ENCODE measurements around the gene SHOC2.
"Not testable (repeated sequence)": the region's sequence is repeated elsewhere in the genome, so short reads cannot be mapped to it uniquely, and the experiment has no call there.

Gene SHOC2

DNA sequence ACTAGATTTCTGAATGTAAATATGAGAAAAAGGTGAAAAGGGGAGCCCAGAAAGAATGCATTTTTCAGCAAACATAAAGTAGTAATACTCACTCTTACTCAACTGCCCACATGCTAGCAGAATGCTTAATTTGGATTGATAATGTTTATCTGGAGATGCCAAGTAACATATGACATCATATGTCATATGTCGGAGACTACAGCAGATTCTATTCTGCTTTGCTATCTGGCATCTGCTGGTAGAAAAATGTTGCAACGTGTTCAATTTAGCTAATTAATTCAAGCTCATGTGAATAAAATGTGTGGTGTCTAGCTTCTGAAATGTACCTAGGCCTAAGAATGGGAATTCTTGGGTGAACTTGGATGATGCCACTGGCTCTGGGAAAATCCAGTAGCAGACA, 5.0 kb upstream of the SHOC2 start:
- Histone ChIP-seq H2AK5ac (ENCODE audit: low read length, severe bottlenecking) (no peak overlapping the region), H2BK12ac (ENCODE audit: low read length in 2 of 2) (no peak overlapping the region), H3K4me1 (ENCODE audit: control insufficient read depth, insufficient read depth, low read depth, low read length) (peaks cover 6% of the 10 kb centered on the region), H3K23ac (ENCODE audit: low read length in 2 of 2) (no peak overlapping the region), H3K36me3 (ENCODE audit: control insufficient read depth in 1 of 2, insufficient read depth in 2 of 2, low read depth in 1 of 2, low read length in 2 of 2) (peaks cover 0 to 2% of the 10 kb centered on the region in 2 experiments), H3K4me3 (ENCODE audit: insufficient read depth in 1 of 2, low read depth in 1 of 2, low read length in 2 of 2) (no peak overlapping the region), H3K9me3 (ENCODE audit: control insufficient read depth, low read length) (no peaks in the 10 kb centered on the region), H2BK15ac (ENCODE audit: low read depth, poor library complexity, severe bottlenecking) (no peak overlapping the region), H3K4ac (ENCODE audit: low read depth in 1 of 2, low read length in 2 of 2) (no peak overlapping the region), H3K79me1 (replicated peaks; ENCODE audit: low read length, poor library complexity, severe bottlenecking) (peaks cover 7% of the 10 kb centered on the region), H3K27ac (ENCODE audit: low read length, poor library complexity, severe bottlenecking) (no peak overlapping the region), H2AFZ (ENCODE audit: low read depth, low read length) (no peak overlapping the region), H3K14ac (ENCODE audit: low read length in 2 of 2) (no peak overlapping the region), H3K18ac (ENCODE audit: low read depth in 1 of 2, low read length in 2 of 2) (no peak overlapping the region), H3K27me3 (ENCODE audit: control insufficient read depth in 1 of 2, insufficient read depth in 1 of 2, low read length in 2 of 2) (no peaks in the 10 kb centered on the region), H4K91ac (ENCODE audit: low read length) (no peak overlapping the region), H2BK120ac (ENCODE audit: low read depth, low read length) (no peak overlapping the region), H3K4me2 (ENCODE audit: low read length, poor library complexity, severe bottlenecking) (no peak overlapping the region), H4K8ac (ENCODE audit: low read length) (no peak overlapping the region), H2BK5ac (ENCODE audit: low read depth, low read length, poor library complexity, severe bottlenecking) (no peak overlapping the region), H3K9ac (ENCODE audit: low read length) (no peak overlapping the region)
- DNase-seq = no peak
- WGBS = 100% methylated on average over 2 of the region's 2 CpGs

GRCh38 chr10:110915035-110915434, 4.4 kb upstream of the SHOC2 start:
- no peak overlapping the region for H4K8ac ChIP-seq (ENCODE audit: low read length)
- no peak overlapping the region for H3K4ac ChIP-seq (ENCODE audit: low read depth in 1 of 2, low read length in 2 of 2)
- no peak overlapping the region for H2AK5ac ChIP-seq (ENCODE audit: low read length, severe bottlenecking)
- H3K36me3 ChIP-seq (ENCODE audit: control insufficient read depth in 1 of 2, insufficient read depth in 2 of 2, low read depth in 1 of 2, low read length in 2 of 2) = no peaks in the 10 kb centered on the region
- H3K4me1 ChIP-seq (ENCODE audit: control insufficient read depth, insufficient read depth, low read depth, low read length) = peaks cover 6% of the 10 kb centered on the region
- DNase-seq = no peak
- no peak overlapping the region for H3K27ac ChIP-seq (ENCODE audit: low read length, poor library complexity, severe bottlenecking)
- no peak overlapping the region for H2BK15ac ChIP-seq (ENCODE audit: low read depth, poor library complexity, severe bottlenecking)
- H3K27me3 ChIP-seq (ENCODE audit: control insufficient read depth in 1 of 2, insufficient read depth in 1 of 2, low read length in 2 of 2) = no peaks in the 10 kb centered on the region
- H4K91ac ChIP-seq (ENCODE audit: low read length) = no peak overlapping the region
- H3K79me1 ChIP-seq (replicated peaks; ENCODE audit: low read length, poor library complexity, severe bottlenecking) = peaks cover 5% of the 10 kb centered on the region
- H2AFZ ChIP-seq (ENCODE audit: low read depth, low read length) = no peak overlapping the region
- no peak overlapping the region for H2BK5ac ChIP-seq (ENCODE audit: low read depth, low read length, poor library complexity, severe bottlenecking)
- WGBS = 97% methylated on average over 5 of the region's 6 CpGs
- H2BK12ac ChIP-seq (ENCODE audit: low read length in 2 of 2) = no peak overlapping the region
- H3K14ac ChIP-seq (ENCODE audit: low read length in 2 of 2) = no peak overlapping the region
- H3K4me2 ChIP-seq (ENCODE audit: low read length, poor library complexity, severe bottlenecking) = peak overlapping the region; percentile 42
- H3K4me3 ChIP-seq (ENCODE audit: insufficient read depth in 1 of 2, low read depth in 1 of 2, low read length in 2 of 2) = no peak overlapping the region
- no peak overlapping the region for H3K23ac ChIP-seq (ENCODE audit: low read length in 2 of 2)
- H3K18ac ChIP-seq (ENCODE audit: low read depth in 1 of 2, low read length in 2 of 2) = no peak overlapping the region
- no peak overlapping the region for H2BK120ac ChIP-seq (ENCODE audit: low read depth, low read length)
- no peaks in the 10 kb centered on the region for H3K9me3 ChIP-seq (ENCODE audit: control insufficient read depth, low read length)
- H3K9ac ChIP-seq (ENCODE audit: low read length) = no peak overlapping the region

DNA sequence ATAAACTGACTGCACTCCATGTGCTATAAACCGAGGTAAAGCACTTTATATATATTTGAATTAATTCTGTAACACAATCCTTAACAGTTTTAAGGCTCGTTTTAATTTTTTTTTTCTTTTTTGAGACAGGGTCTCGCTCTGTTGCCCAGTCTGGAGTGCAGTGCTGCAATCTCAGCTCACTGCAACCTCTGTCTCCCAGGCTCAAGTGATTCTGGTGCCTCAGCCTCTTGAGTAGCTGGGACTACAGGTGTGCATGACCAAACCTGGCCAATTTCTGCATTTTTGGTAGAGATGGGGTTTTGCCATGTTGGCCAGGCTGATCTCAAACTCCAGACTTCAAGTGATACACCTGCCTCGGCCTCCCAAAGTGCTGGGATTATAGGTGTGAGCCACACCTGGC, 3.8 kb upstream of the SHOC2 start:
- H4K91ac ChIP-seq (ENCODE audit: low read length); H3K23ac ChIP-seq (ENCODE audit: low read length in 2 of 2); H3K4me2 ChIP-seq (ENCODE audit: low read length, poor library complexity, severe bottlenecking); H3K4me3 ChIP-seq (ENCODE audit: insufficient read depth in 1 of 2, low read depth in 1 of 2, low read length in 2 of 2); H2BK120ac ChIP-seq (ENCODE audit: low read depth, low read length); H3K4ac ChIP-seq (ENCODE audit: low read depth in 1 of 2, low read length in 2 of 2); H4K8ac ChIP-seq (ENCODE audit: low read length); H3K27me3 ChIP-seq (ENCODE audit: control insufficient read depth in 1 of 2, insufficient read depth in 1 of 2, low read length in 2 of 2); H3K27ac ChIP-seq (ENCODE audit: low read length, poor library complexity, severe bottlenecking); H2BK5ac ChIP-seq (ENCODE audit: low read depth, low read length, poor library complexity, severe bottlenecking); H3K9me3 ChIP-seq (ENCODE audit: control insufficient read depth, low read length); H3K4me1 ChIP-seq (ENCODE audit: control insufficient read depth, insufficient read depth, low read depth, low read length); DNase-seq; H2AK5ac ChIP-seq (ENCODE audit: low read length, severe bottlenecking); H2BK12ac ChIP-seq (ENCODE audit: low read length in 2 of 2); H3K18ac ChIP-seq (ENCODE audit: low read depth in 1 of 2, low read length in 2 of 2); H3K79me1 ChIP-seq (replicated peaks; ENCODE audit: low read length, poor library complexity, severe bottlenecking); H3K36me3 ChIP-seq (ENCODE audit: control insufficient read depth in 1 of 2, insufficient read depth in 2 of 2, low read depth in 1 of 2, low read length in 2 of 2); H2AFZ ChIP-seq (ENCODE audit: low read depth, low read length); H2BK15ac ChIP-seq (ENCODE audit: low read depth, poor library complexity, severe bottlenecking); H3K9ac ChIP-seq (ENCODE audit: low read length); H3K14ac ChIP-seq (ENCODE audit: low read length in 2 of 2): not testable (repeated sequence)
- WGBS = 96% methylated on average over 3 of the region's 4 CpGs

DNA sequence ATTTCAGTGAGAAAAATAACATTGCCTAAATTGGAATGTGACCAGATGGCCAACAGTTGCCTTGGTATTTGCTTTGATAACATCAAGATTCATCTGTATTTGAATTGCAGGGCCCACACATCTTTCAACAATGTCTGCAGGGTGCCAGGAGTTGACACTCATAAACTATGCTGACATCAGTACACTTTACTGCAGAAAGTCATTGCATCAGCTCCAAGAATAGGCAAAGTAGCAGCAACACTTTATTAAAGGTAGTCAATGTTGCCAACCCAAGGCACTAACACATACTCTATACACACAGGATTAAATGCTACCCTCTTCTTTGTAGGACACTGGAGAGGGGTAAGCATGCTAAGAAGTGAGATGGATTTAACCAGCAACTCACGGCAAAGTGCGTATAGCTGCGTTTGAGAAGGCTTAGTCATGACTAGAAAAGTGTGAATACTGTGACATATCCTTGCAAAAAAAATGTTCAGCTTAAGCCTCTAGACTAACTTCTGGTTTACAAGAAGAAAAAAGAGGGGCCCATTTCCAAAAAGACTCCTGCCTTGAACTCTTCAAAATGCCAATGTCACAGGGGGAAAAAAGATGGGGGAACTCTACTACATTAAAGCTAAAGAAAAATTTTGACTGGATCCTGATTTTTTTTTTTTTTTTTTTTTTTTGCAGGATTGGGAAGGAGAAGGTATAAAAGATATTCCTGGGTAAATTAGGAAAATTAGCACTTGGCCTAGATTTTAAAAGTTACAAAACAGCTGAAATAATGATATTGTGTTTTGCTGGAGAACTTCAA, 2.7 kb upstream of the SHOC2 start:
- no peak overlapping the region for H2BK120ac ChIP-seq (ENCODE audit: low read depth, low read length)
- no peak overlapping the region for H4K8ac ChIP-seq (ENCODE audit: low read length)
- peaks cover 6% of the 10 kb centered on the region for H3K4me1 ChIP-seq (ENCODE audit: control insufficient read depth, insufficient read depth, low read depth, low read length)
- H2BK12ac ChIP-seq (ENCODE audit: low read length in 2 of 2) = no peak overlapping the region
- H3K36me3 ChIP-seq (ENCODE audit: control insufficient read depth in 1 of 2, insufficient read depth in 2 of 2, low read depth in 1 of 2, low read length in 2 of 2) = no peaks in the 10 kb centered on the region
- no peak overlapping the region for H3K18ac ChIP-seq (ENCODE audit: low read depth in 1 of 2, low read length in 2 of 2)
- no peak overlapping the region for H2BK15ac ChIP-seq (ENCODE audit: low read depth, poor library complexity, severe bottlenecking)
- WGBS = 55% methylated on average over 3 of the region's 3 CpGs
- H3K79me1 ChIP-seq (replicated peaks; ENCODE audit: low read length, poor library complexity, severe bottlenecking) = peaks cover 2% of the 10 kb centered on the region
- H3K4me3 ChIP-seq (ENCODE audit: insufficient read depth in 1 of 2, low read depth in 1 of 2, low read length in 2 of 2) = no peak overlapping the region
- no peak overlapping the region for H2BK5ac ChIP-seq (ENCODE audit: low read depth, low read length, poor library complexity, severe bottlenecking)
- peak; percentile 64 for DNase-seq
- H2AFZ ChIP-seq (ENCODE audit: low read depth, low read length) = no peak overlapping the region
- H3K27me3 ChIP-seq (ENCODE audit: control insufficient read depth in 1 of 2, insufficient read depth in 1 of 2, low read length in 2 of 2) = no peaks in the 10 kb centered on the region
- H4K91ac ChIP-seq (ENCODE audit: low read length) = no peak overlapping the region
- H3K4me2 ChIP-seq (ENCODE audit: low read length, poor library complexity, severe bottlenecking) = no peak overlapping the region
- H3K9me3 ChIP-seq (ENCODE audit: control insufficient read depth, low read length) = no peaks in the 10 kb centered on the region
- H3K23ac ChIP-seq (ENCODE audit: low read length in 2 of 2) = no peak overlapping the region
- no peak overlapping the region for H3K4ac ChIP-seq (ENCODE audit: low read depth in 1 of 2, low read length in 2 of 2)
- no peak overlapping the region for H2AK5ac ChIP-seq (ENCODE audit: low read length, severe bottlenecking)
- peak overlapping the region; percentile 58 for H3K27ac ChIP-seq (ENCODE audit: low read length, poor library complexity, severe bottlenecking)
- no peak overlapping the region for H3K14ac ChIP-seq (ENCODE audit: low read length in 2 of 2)
- H3K9ac ChIP-seq (ENCODE audit: low read length) = peak overlapping the region; percentile 98

Measured in mesenchymal stem cell (in vitro differentiated cells and primary cell).